OCI-LY1 (cell line): Measurements from ENCODE around the gene CAMK4.

Source experiments
- CTCF ChIP-seq: fragments of 200-600 bp; sonication (generic), shearing (Covaris generic); IDR thresholded peaks from 2 replicates; pipeline ENCODE4 v1.5.1; 2017; ENCODE audit warnings: mild to moderate bottlenecking, antibody characterized with exemption, low read length, moderate library complexity, mixed read lengths
- EZH2 ChIP-seq: fragments of 200-600 bp; sonication (generic), shearing (Covaris generic); IDR thresholded peaks from 2 replicates; pipeline ENCODE4 v1.8.0; 2017; ENCODE audit warnings: borderline replicate concordance, mixed run types, mild to moderate bottlenecking, antibody characterized with exemption, low read length, moderate library complexity, mixed read lengths

GRCh38 chr5:111233052-111233374, 8.8 kb downstream of the CAMK4 start:
- TF ChIP-seq CTCF (no peak), EZH2 (no peak)
